Stimulated activated CD4-positive, alpha-beta T cell treated with anti-CD3 and anti-CD28 coated beads, Interleukin-4, amount 100 ng/mL, for 24 hours (primary cell): ENCODE data around the gene P2RY11.

Experiments
- DNase-seq: peaks from one replicate; pipeline ENCODE4 v3.0.0-alpha.2; 2020

The P2RY11 gene

GRCh38 chr19:10114651-10115391, 3.3 kb downstream of the P2RY11 start:
- peak; percentile 33 for DNase-seq

GRCh38 chr19:10115392-10116084, 4.0 kb downstream of the P2RY11 start:
- no peak for DNase-seq

- no peak for DNase-seq
These were observed 4.8 kb downstream of the P2RY11 start for GRCh38 chr19:10116085-10116865.

- no peak for DNase-seq
These were observed 5.5 kb downstream of the P2RY11 start for GRCh38 chr19:10116866-10117616.

GRCh38 chr19:10118960-10119359, 7.5 kb downstream of the P2RY11 start:
- DNase-seq = no peak

- DNase-seq = no peak
These were observed 9.2 kb downstream of the P2RY11 start for GRCh38 chr19:10120538-10121189.

- DNase-seq = no peak
These were observed 10.6 kb downstream of the P2RY11 start for GRCh38 chr19:10122045-10122444.

GRCh38 chr19:10124429-10124828, 12.9 kb downstream of the P2RY11 start:
- no peak for DNase-seq

- DNase-seq = no peak
These were observed 14.7 kb downstream of the P2RY11 start for GRCh38 chr19:10126213-10126639.

- DNase-seq = no peak
These were observed 21.4 kb downstream of the P2RY11 start for GRCh38 chr19:10132905-10133304.

GRCh38 chr19:10133596-10133995, 22.1 kb downstream of the P2RY11 start:
- no peak for DNase-seq

GRCh38 chr19:10134040-10134439, 22.5 kb downstream of the P2RY11 start:
- no peak for DNase-seq

- no peak for DNase-seq
These were observed 24.2 kb downstream of the P2RY11 start for GRCh38 chr19:10135551-10136334.

GRCh38 chr19:10136936-10137335, 25.4 kb downstream of the P2RY11 start:
- DNase-seq = no peak

- DNase-seq = no peak
These were observed 26.5 kb downstream of the P2RY11 start for GRCh38 chr19:10137751-10138682.

- no peak for DNase-seq
These were observed 27.6 kb downstream of the P2RY11 start for GRCh38 chr19:10138879-10139795.

GRCh38 chr19:10139952-10140351, 28.5 kb downstream of the P2RY11 start:
- DNase-seq = no peak

GRCh38 chr19:10141479-10141878, 30.0 kb downstream of the P2RY11 start:
- no peak for DNase-seq

GRCh38 chr19:10141973-10142372, 30.5 kb downstream of the P2RY11 start:
- no peak for DNase-seq
